T-helper 17 cell (primary cell): ENCODE data around the gene PRAF2. TPM values are rescaled to one million over a fixed set of nuclear protein-coding genes. Genes with fewer than 3 reads are reported as not detected.
A peak's percentile ranks its signal among the peaks of the same experiment; 100 is the strongest.

Experiments
- ATAC-seq: fragments of 150-1000 bp; cut with Tn5 transposase; 2 replicates; pipeline ENCODE4 v1.10.0; 2021; ENCODE audit warnings: mild to moderate bottlenecking, moderate library complexity
- DNase-seq, 3 donors: peaks; one replicate each; pipeline versions ENCODE4 v3.0.0 to v3.0.0-alpha.2; 2020 to 2021
- H3K9me3 ChIP-seq: one replicate; pipeline ENCODE4 v1.7.0; 2013; ENCODE audit warnings: low read length, mild to moderate bottlenecking; ENCODE audit not compliant: control insufficient read depth, poor library complexity, severe bottlenecking
- H3K27ac Mint-ChIP-seq: one replicate; pipeline ENCODE4 v1.8.0; 2022; ENCODE audit warnings: mild to moderate bottlenecking, moderate library complexity, mixed read lengths
- H3K27me3 Mint-ChIP-seq: one replicate; pipeline ENCODE4 v1.8.0; 2022; ENCODE audit warnings: mixed read lengths
- H3K36me3 Mint-ChIP-seq: one replicate; pipeline ENCODE4 v1.8.0; 2022; ENCODE audit warnings: low read depth, mixed read lengths
- H3K4me1 Mint-ChIP-seq: one replicate; pipeline ENCODE4 v1.8.0; 2022; ENCODE audit warnings: mild to moderate bottlenecking, mixed read lengths
- H3K4me3 Mint-ChIP-seq: one replicate; pipeline ENCODE4 v1.8.0; 2022; ENCODE audit warnings: mild to moderate bottlenecking, moderate library complexity, mixed read lengths
- total RNA-seq, 4 donors: library from RNA in 2 of 4; stranded (reverse) in 2 of 4; gene quantifications; one replicate each; pipeline ENCODE4 v1.2.3 and lab custom pipeline; 2022 to 2026

Gene PRAF2, protein sequence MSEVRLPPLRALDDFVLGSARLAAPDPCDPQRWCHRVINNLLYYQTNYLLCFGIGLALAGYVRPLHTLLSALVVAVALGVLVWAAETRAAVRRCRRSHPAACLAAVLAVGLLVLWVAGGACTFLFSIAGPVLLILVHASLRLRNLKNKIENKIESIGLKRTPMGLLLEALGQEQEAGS
- 10 to 100 TPM; 18.8 to 20.6 TPM for total RNA-seq
- total RNA-seq (lab: John Stamatoyannopoulos, UW) = 1.7 to 2.2 reads per million in 2 donors

GRCh38 chrX:49073601-49074575, at the start of gene PRAF2:
Gene PRAF2, minus strand, starts transcription at chrX:49074002. Its CDS starts 15 bp downstream, at chrX:49073987.
- peaks cover 13% of the 10 kb centered on the region for H3K4me1 Mint-ChIP-seq
- peak within 1 kb of the TSS; percentile 90 for H3K4me3 Mint-ChIP-seq

DNA sequence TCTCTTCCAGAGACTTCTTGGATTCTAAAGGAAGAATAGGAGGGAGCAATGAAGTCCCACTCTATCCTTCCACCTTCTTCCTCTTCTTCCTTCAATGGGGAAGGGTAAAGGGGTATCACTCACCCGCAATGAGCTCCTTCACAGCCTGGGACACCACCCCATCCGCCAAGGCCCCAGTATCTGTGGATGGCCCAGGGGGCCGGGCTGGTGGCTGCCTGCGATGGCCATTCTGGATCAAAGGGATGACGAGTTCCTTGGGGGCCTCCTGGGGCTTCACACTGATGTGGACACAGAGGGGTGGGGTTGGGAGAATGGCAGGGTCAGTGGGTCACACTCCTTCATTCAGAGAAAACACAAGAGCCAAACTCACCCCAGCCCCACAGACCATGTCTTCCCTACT, 48.7 kb upstream of the PRAF2 start:
- H3K4me1 Mint-ChIP-seq = peaks cover 25% of the 10 kb centered on the region
- no peaks in the 10 kb centered on the region for H3K27me3 Mint-ChIP-seq
- peaks cover 6% of the 10 kb centered on the region for H3K36me3 Mint-ChIP-seq
- no peak for DNase-seq
- H3K9me3 ChIP-seq = no peaks in the 10 kb centered on the region
- peak overlapping the region; percentile 100 for H3K27ac Mint-ChIP-seq
- H3K4me3 Mint-ChIP-seq = peak overlapping the region; percentile 96
- no peak for ATAC-seq

More at GRCh38 chrX:49073601-49074575, at the start of gene PRAF2:
- ATAC-seq (peak; percentile 98), DNase-seq (peak; percentile 74 to 81 (median 75))
- Mint-ChIP-seq H3K27me3 (no peaks in the 10 kb centered on the region), H3K36me3 (no peaks in the 10 kb centered on the region), H3K27ac (peak within 1 kb of the TSS; percentile 78)
- H3K9me3 ChIP-seq = no peaks in the 10 kb centered on the region

DNA sequence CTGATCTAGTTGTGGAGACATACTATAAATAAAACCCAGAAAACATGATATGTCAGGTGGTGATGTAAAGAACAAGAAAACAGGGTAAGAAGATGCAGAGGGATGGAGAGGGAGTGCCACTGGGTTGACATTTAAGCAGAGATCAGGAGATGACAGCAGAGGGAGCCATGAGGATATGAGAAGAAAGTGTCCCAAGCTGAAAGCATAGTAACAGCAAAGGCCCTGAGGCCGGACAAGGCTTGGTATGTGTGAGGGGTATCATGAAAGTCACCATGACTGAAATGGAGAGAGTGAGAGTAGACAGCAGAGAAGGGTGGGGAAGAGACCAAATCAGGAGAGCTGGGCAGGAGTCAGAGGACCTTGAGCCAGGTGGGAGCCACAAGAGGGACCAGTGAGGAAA, 46.3 kb upstream of the PRAF2 start:
- no peaks in the 10 kb centered on the region for H3K9me3 ChIP-seq
- no peak for DNase-seq
- Mint-ChIP-seq H3K27ac (no peak overlapping the region), H3K27me3 (no peaks in the 10 kb centered on the region), H3K4me1 (peaks cover 38% of the 10 kb centered on the region), H3K36me3 (peaks cover 11% of the 10 kb centered on the region), H3K4me3 (no peak overlapping the region)
- no peak for ATAC-seq

DNA sequence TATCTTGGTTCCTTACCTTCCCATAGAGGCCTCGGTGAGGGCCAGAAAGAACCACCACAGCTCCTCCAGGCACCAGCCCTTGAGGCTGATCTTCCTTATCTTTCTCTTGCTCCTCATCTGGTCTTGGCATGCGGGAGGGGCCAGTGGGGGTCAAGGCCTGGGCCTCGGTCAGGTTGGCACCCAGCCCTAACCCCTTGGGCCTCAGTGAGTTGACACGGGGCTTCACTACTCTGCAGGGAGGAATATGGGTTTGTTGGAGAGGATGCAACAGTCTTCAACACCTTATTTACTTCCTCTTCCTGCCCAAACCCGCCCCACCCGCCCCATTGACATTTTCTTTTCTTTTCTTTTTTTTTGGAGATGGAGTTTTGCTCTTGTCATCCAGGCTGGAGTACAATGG, 43.8 kb upstream of the PRAF2 start:
- Mint-ChIP-seq H3K4me1 (peaks cover 28% of the 10 kb centered on the region), H3K27me3 (no peaks in the 10 kb centered on the region), H3K4me3 (peak overlapping the region; percentile 88), H3K36me3 (peaks cover 11% of the 10 kb centered on the region), H3K27ac (peak overlapping the region; percentile 79)
- ATAC-seq (no peak), DNase-seq (no peak)
- H3K9me3 ChIP-seq = no peaks in the 10 kb centered on the region

GRCh38 chrX:49116716-49117115, 42.9 kb upstream of the PRAF2 start:
- DNase-seq = no peak
- Mint-ChIP-seq H3K4me1 (peaks cover 27% of the 10 kb centered on the region), H3K36me3 (peaks cover 11% of the 10 kb centered on the region), H3K27me3 (no peaks in the 10 kb centered on the region), H3K27ac (peak overlapping the region; percentile 79), H3K4me3 (peak overlapping the region; percentile 25)
- H3K9me3 ChIP-seq = no peaks in the 10 kb centered on the region
- no peak for ATAC-seq

GRCh38 chrX:49116076-49116475, 42.3 kb upstream of the PRAF2 start:
- Mint-ChIP-seq H3K27ac (peak overlapping the region; percentile 32), H3K36me3 (peaks cover 11% of the 10 kb centered on the region), H3K4me3 (no peak overlapping the region), H3K27me3 (no peaks in the 10 kb centered on the region), H3K4me1 (peaks cover 23% of the 10 kb centered on the region)
- ATAC-seq = no peak
- no peak for DNase-seq
- no peaks in the 10 kb centered on the region for H3K9me3 ChIP-seq

DNA sequence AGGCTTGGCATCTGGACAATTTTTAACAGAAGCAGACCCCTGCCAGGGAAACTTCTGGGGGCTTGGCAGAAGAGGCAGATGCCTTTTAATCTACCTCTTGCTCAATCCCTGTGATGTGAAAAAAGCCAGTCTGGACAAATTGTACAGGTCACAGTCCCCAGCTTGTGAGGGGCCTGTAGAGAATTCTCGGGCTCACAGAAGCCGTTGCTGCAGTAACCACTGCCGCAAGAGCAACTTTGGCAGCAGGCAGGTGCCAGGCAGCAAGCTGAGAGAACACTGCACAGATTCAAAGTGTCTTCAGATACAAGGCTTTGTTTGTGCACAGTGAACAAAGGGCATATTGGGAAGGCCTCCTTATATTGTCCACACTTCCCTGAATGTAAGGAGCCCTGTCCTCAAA, 38.0 kb upstream of the PRAF2 start:
- Mint-ChIP-seq H3K4me3 (no peak overlapping the region), H3K27me3 (no peaks in the 10 kb centered on the region), H3K27ac (no peak overlapping the region), H3K36me3 (peaks cover 9% of the 10 kb centered on the region), H3K4me1 (peaks cover 12% of the 10 kb centered on the region)
- ATAC-seq = no peak
- DNase-seq = no peak
- no peaks in the 10 kb centered on the region for H3K9me3 ChIP-seq

- H3K27ac Mint-ChIP-seq = no peak overlapping the region
- peaks cover 5% of the 10 kb centered on the region for H3K36me3 Mint-ChIP-seq
- ATAC-seq (no peak), DNase-seq (no peak)
- no peaks in the 10 kb centered on the region for H3K27me3 Mint-ChIP-seq
- no peak overlapping the region for H3K4me3 Mint-ChIP-seq
- H3K9me3 ChIP-seq = no peaks in the 10 kb centered on the region
- H3K4me1 Mint-ChIP-seq = peaks cover 6% of the 10 kb centered on the region
Measured at GRCh38 chrX:49110417-49110816, 36.6 kb upstream of the PRAF2 start.

DNA sequence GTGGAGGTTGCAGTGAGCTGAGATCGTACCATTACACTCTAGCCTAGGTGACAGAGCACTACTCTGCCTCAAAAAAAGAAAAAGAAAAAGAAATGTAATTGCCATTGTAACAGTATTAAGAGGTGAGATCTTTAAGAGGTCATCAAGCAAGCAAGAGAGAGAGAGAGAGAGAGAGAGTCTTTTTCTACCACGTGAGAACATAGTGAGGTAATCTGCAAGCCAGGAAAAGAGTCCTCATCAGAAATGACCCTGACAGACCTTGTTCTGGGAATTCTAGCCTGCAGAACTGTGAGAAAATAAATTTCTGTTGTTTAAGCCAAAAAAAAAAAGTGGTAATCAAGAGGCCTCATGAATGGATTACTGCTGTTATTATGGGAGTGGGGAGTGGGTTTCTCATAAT, 34.8 kb upstream of the PRAF2 start:
- no peaks in the 10 kb centered on the region for H3K9me3 ChIP-seq
- H3K27ac Mint-ChIP-seq = no peak overlapping the region
- H3K4me3 Mint-ChIP-seq = no peak overlapping the region
- peaks cover 5% of the 10 kb centered on the region for H3K36me3 Mint-ChIP-seq
- peaks cover 6% of the 10 kb centered on the region for H3K4me1 Mint-ChIP-seq
- ATAC-seq = no peak
- DNase-seq = no peak
- H3K27me3 Mint-ChIP-seq = no peaks in the 10 kb centered on the region

- no peaks in the 10 kb centered on the region for H3K9me3 ChIP-seq
- no peaks in the 10 kb centered on the region for H3K27me3 Mint-ChIP-seq
- ATAC-seq = peak; percentile 63
- H3K36me3 Mint-ChIP-seq = peaks cover 5% of the 10 kb centered on the region
- no peak for DNase-seq
- no peak overlapping the region for H3K27ac Mint-ChIP-seq
- no peak overlapping the region for H3K4me3 Mint-ChIP-seq
- peaks cover 3% of the 10 kb centered on the region for H3K4me1 Mint-ChIP-seq
Measured at GRCh38 chrX:49106930-49107329, 33.1 kb upstream of the PRAF2 start.

DNA sequence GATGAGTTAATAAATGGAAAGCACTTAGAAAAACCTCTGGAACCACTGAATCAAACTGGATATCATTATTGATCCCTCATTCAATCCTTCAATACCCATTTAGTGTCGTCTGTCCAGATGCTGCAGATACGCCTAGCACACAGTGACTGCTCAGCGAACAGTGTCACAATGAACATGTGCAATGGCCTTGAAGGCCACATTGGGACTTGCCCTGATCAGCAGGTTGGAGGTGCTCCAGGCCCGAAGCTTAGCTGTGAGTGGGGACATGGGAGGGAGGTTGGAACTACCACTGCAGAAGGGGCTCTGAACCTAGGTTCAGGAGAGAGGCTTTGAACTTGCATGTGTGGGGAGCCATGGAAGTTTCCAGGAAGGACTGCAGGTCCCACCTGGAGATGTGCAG, 32.5 kb upstream of the PRAF2 start:
- Mint-ChIP-seq H3K27ac (no peak overlapping the region), H3K36me3 (peaks cover 5% of the 10 kb centered on the region), H3K27me3 (no peaks in the 10 kb centered on the region), H3K4me1 (peaks cover 3% of the 10 kb centered on the region), H3K4me3 (no peak overlapping the region)
- ATAC-seq (no peak), DNase-seq (no peak)
- H3K9me3 ChIP-seq = no peaks in the 10 kb centered on the region

GRCh38 chrX:49103637-49104036, 29.8 kb upstream of the PRAF2 start:
- no peak for ATAC-seq
- no peak for DNase-seq
- Mint-ChIP-seq H3K4me3 (no peak overlapping the region), H3K27ac (peak overlapping the region; percentile 37), H3K4me1 (peaks cover 3% of the 10 kb centered on the region), H3K27me3 (no peaks in the 10 kb centered on the region), H3K36me3 (no peaks in the 10 kb centered on the region)
- H3K9me3 ChIP-seq = no peaks in the 10 kb centered on the region

GRCh38 chrX:49102190-49102589, 28.4 kb upstream of the PRAF2 start:
- no peak for ATAC-seq
- Mint-ChIP-seq H3K27ac (peak overlapping the region; percentile 77), H3K36me3 (no peaks in the 10 kb centered on the region), H3K27me3 (no peaks in the 10 kb centered on the region), H3K4me1 (peaks cover 3% of the 10 kb centered on the region), H3K4me3 (no peak overlapping the region)
- H3K9me3 ChIP-seq = no peaks in the 10 kb centered on the region
- DNase-seq = no peak
